T-cell (primary cell): ENCODE results near the gene TES. TPM values are rescaled to one million over a fixed set of nuclear protein-coding genes. Genes with fewer than 3 reads are reported as not detected.

ENCODE experiments used
- ATAC-seq, 4 experiments: fragments of 200-7000 bp in 3 of 4; fragments of 150-1000 bp in 1 of 4; cut with Tn5 transposase; replicated peaks in 1 of 4; 1 replicate in 3 of 4; 2 replicates in 1 of 4; pipeline ENCODE4 v1.10.0; 2021; ENCODE audit warnings: moderate library complexity in 3 of 4, mild to moderate bottlenecking in 2 of 4, moderate number of reproducible peaks in 1 of 4
- CTCF ChIA-PET, 2 donors: fragments of 300-600 bp; sonication (Branson Sonifier 250); formaldehyde crosslinking; loops; one replicate each; lab custom pipeline; 2022; ENCODE audit warnings: antibody characterized with exemption in 2 of 2; lab: Charles Lee
- POLR2A ChIA-PET, 2 donors: fragments of 300-600 bp; sonication (Branson Sonifier 250); formaldehyde crosslinking; loops; one replicate each; lab custom pipeline; 2022; ENCODE audit warnings: antibody characterized with exemption in 2 of 2; lab: Charles Lee
- DNase-seq, 35 experiments: peaks; one replicate each; pipeline versions ENCODE4 v3.0.0 to v3.0.0-alpha.2; 2013 to 2023
- H3K27ac ChIP-seq: one replicate; pipeline ENCODE4 v1.5.1; 2013; ENCODE audit warnings: low read length
- H3K27me3 ChIP-seq, 2 experiments: replicated peaks in 1 of 2; 1 replicate in 1 of 2; 2 replicates in 1 of 2; pipeline versions ENCODE4 v1.6.1 to v1.7.0; 2013; ENCODE audit warnings: low read length in 1 of 2, mixed read lengths in 1 of 2; ENCODE audit not compliant: control insufficient read depth in 2 of 2, insufficient read depth in 2 of 2; ENCODE audit errors: extremely low read depth in 1 of 2
- H3K36me3 ChIP-seq, 2 donors: 1 replicate in 1 of 2; 2 replicates in 1 of 2; pipeline versions ENCODE4 v1.6.1 to v1.7.0; 2013; ENCODE audit warnings: low read length in 1 of 2; ENCODE audit not compliant: control insufficient read depth in 2 of 2, insufficient read depth in 1 of 2; ENCODE audit errors: extremely low read depth in 1 of 2
- H3K4me1 ChIP-seq, 2 experiments: 1 replicate in 1 of 2; 2 replicates in 1 of 2; pipeline versions ENCODE4 v1.6.1 to v1.7.0; 2013; ENCODE audit warnings: low read length in 2 of 2, mixed read lengths in 1 of 2; ENCODE audit not compliant: insufficient read depth in 2 of 2, control insufficient read depth in 1 of 2; ENCODE audit errors: extremely low read depth in 1 of 2
- H3K4me3 ChIP-seq, 2 donors: 1 replicate in 1 of 2; 2 replicates in 1 of 2; pipeline versions ENCODE4 v1.5.1 to v1.7.0; 2013; ENCODE audit warnings: mild to moderate bottlenecking in 2 of 2, low read length in 1 of 2, moderate library complexity in 1 of 2; ENCODE audit not compliant: control insufficient read depth in 1 of 2; ENCODE audit errors: extremely low read depth in 1 of 2
- H3K9me3 ChIP-seq: 2 replicates; pipeline ENCODE4 v1.7.0; 2013
- H3K27ac Mint-ChIP-seq, 2 donors: one replicate each; pipeline ENCODE4 v1.8.0; 2020 to 2021; ENCODE audit warnings: mild to moderate bottlenecking in 2 of 2, mixed read lengths in 2 of 2
- H3K27me3 Mint-ChIP-seq, 2 donors: one replicate each; pipeline ENCODE4 v1.8.0; 2021 to 2022; ENCODE audit warnings: mixed read lengths in 2 of 2
- H3K36me3 Mint-ChIP-seq: one replicate; pipeline ENCODE4 v1.8.0; 2021; ENCODE audit warnings: mixed read lengths
- H3K4me1 Mint-ChIP-seq, 3 donors: one replicate each; pipeline ENCODE4 v1.8.0; 2020 to 2022; ENCODE audit warnings: mixed read lengths in 3 of 3, mild to moderate bottlenecking in 1 of 3
- H3K4me3 Mint-ChIP-seq, 3 donors: one replicate each; pipeline ENCODE4 v1.8.0; 2020 to 2022; ENCODE audit warnings: mild to moderate bottlenecking in 3 of 3, mixed read lengths in 3 of 3, moderate library complexity in 3 of 3
- H3K9me3 Mint-ChIP-seq, 3 donors: one replicate each; pipeline ENCODE4 v1.8.0; 2020 to 2022; ENCODE audit warnings: mixed read lengths in 3 of 3
- WGBS: methylation state at CpG from one replicate; pipeline ENCODE4 v1.1.5; 2013; ENCODE audit warnings: missing lambda C conversion rate; ENCODE audit not compliant: insufficient coverage; 5-methylcytosine and 5-hydroxymethylcytosine counted together
- total RNA-seq, 35 experiments: library from RNA in 6 of 35; stranded (reverse) in 6 of 35; fragments of 120-200 nt in 1 of 35; gene quantifications; one replicate each; pipeline versions ENCODE4 v1.2.1 to v1.2.4 and lab custom pipeline; 2013 to 2026

The TES gene
- total RNA-seq, 5 donors from 2014 or later (not counting 1 experiment from before 2014, with no cell fraction given), result 101 to 132 (median 117) TPM

DNA sequence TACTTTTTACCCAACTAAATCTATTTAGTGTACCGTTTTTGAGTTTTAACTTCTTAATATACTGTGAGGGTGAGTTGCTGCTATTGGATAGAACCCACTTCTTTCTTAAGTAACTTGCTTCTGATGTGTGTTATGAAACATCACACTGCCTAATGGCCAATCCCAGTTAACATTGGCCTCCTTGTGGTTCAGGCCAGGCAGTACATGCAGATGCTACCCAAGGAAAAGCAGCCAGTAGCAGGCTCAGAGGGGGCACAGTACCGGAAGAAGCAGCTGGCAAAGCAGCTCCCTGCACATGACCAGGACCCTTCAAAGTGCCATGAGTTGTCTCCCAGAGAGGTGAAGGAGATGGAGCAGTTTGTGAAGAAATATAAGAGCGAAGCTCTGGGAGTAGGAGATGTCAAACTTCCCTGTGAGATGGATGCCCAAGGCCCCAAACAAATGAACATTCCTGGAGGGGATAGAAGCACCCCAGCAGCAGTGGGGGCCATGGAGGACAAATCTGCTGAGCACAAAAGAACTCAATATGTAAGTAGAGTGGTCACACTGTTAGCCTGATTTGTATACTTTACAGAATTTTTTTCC, 39.7 kb downstream of the TES start:
- no peak overlapping the region for H3K4me3 Mint-ChIP-seq
- CTCF ChIA-PET, result interaction anchor here (0.5 to 1.9 kb wide), 6 partner anchors 10 to 69 kb away, joined by 3 to 5 read pairs (median 3); no protein-coding TSS in a partner anchor
- H3K36me3 Mint-ChIP-seq, result peaks cover 66% of the 10 kb centered on the region

DNA sequence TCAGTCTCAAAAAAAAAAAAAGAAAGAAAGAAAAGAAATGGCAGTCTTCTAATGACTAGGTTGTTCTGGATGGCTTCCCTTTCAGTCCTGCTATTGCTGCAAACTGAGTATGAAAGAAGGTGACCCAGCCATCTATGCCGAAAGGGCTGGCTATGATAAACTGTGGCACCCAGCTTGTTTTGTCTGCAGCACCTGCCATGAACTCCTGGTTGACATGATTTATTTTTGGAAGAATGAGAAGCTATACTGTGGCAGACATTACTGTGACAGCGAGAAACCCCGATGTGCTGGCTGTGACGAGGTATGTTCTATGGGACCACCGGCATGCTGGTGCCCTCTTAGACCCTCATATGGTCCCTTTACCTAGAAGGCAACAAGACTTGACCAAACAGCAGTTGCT, 41.3 kb downstream of the TES start:
- peaks cover 5 to 68% of the 10 kb centered on the region in 2 donors for H3K36me3 ChIP-seq
- no peak overlapping the region for H3K4me3 ChIP-seq
- POLR2A ChIA-PET, result interaction anchor here in 1 of 2 donors (0.6 kb wide), 1 partner anchor 75 kb away, joined by 4 read pairs; no protein-coding TSS in a partner anchor
- H3K9me3 ChIP-seq, result no peaks in the 10 kb centered on the region
- ATAC-seq (no peak), DNase-seq (no peak)
- Mint-ChIP-seq H3K27ac (no peak overlapping the region), H3K27me3 (no peaks in the 10 kb centered on the region), H3K4me1 (peaks cover 25 to 32% (median 29%) of the 10 kb centered on the region in 3 donors), H3K36me3 (peaks cover 56% of the 10 kb centered on the region), H3K4me3 (no peak overlapping the region), H3K9me3 (no peaks in the 10 kb centered on the region)
- CTCF ChIA-PET, result interaction anchor here (0.6 to 1.9 kb wide), 6 partner anchors 12 to 275 kb away, joined by 3 to 6 read pairs (median 3); no protein-coding TSS in a partner anchor
- no peaks in the 10 kb centered on the region for H3K4me1 ChIP-seq
- no peaks in the 10 kb centered on the region for H3K27me3 ChIP-seq
- no peak overlapping the region for H3K27ac ChIP-seq
- 100% methylated on average over 4 of the region's 5 CpGs for WGBS

More for the DNA sequence above, 39.7 kb downstream of the TES start:
- Mint-ChIP-seq H3K27me3 (no peaks in the 10 kb centered on the region), H3K4me1 (peaks cover 41 to 44% (median 44%) of the 10 kb centered on the region in 3 donors), H3K9me3 (peaks cover 0 to 3% (median 0%) of the 10 kb centered on the region in 3 donors), H3K27ac (peak overlapping the region; percentile 58 to 72)
- 100% methylated on average over 2 of the region's 3 CpGs for WGBS
- POLR2A ChIA-PET, result no interaction called here
- DNase-seq (peak in 2 of 35 experiments; percentile 1 to 2), ATAC-seq (peak in 2 of 4 experiments; percentile 34 to 53)
- H3K27ac ChIP-seq, result no peak overlapping the region
- no peaks in the 10 kb centered on the region for H3K27me3 ChIP-seq
- H3K4me1 ChIP-seq, result no peaks in the 10 kb centered on the region
- H3K9me3 ChIP-seq, result no peaks in the 10 kb centered on the region
- no peak overlapping the region for H3K4me3 ChIP-seq
- H3K36me3 ChIP-seq, result peaks cover 5 to 66% of the 10 kb centered on the region in 2 donors

DNA sequence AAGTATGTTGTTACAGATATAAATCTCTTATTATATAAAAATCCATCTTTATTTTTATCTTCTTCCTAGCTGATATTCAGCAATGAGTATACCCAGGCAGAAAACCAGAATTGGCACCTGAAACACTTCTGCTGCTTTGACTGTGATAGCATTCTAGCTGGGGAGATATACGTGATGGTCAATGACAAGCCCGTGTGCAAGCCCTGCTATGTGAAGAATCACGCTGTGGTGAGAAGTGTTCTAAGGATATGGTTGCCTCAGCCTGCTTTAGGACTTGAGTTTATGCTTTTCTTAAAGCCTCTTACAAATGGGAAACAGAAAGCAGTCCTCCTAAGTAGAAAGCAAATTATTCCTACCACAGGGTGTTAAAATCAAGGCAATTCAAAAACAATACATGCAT, 41.9 kb downstream of the TES start:
- ChIA-PET CTCF (interaction anchor here (0.6 to 1.9 kb wide), 4 partner anchors 13 to 72 kb away, joined by 3 to 6 read pairs (median 4); no protein-coding TSS in a partner anchor), POLR2A (no interaction called here)
- H3K36me3 ChIP-seq, result peaks cover 5 to 73% of the 10 kb centered on the region in 2 donors
- no peaks in the 10 kb centered on the region for H3K27me3 ChIP-seq
- Mint-ChIP-seq H3K27ac (peak overlapping the region in 1 of 2 donors; percentile 16), H3K27me3 (no peaks in the 10 kb centered on the region), H3K4me1 (peaks cover 20 to 29% (median 25%) of the 10 kb centered on the region in 3 donors), H3K36me3 (peaks cover 58% of the 10 kb centered on the region), H3K4me3 (no peak overlapping the region), H3K9me3 (no peaks in the 10 kb centered on the region)
- no peak overlapping the region for H3K27ac ChIP-seq
- ATAC-seq (no peak), DNase-seq (no peak)
- no peaks in the 10 kb centered on the region for H3K9me3 ChIP-seq
- no CpG with 5 or more reads among the region's 3 CpGs for WGBS
- no peaks in the 10 kb centered on the region for H3K4me1 ChIP-seq
- H3K4me3 ChIP-seq, result no peak overlapping the region

DNA sequence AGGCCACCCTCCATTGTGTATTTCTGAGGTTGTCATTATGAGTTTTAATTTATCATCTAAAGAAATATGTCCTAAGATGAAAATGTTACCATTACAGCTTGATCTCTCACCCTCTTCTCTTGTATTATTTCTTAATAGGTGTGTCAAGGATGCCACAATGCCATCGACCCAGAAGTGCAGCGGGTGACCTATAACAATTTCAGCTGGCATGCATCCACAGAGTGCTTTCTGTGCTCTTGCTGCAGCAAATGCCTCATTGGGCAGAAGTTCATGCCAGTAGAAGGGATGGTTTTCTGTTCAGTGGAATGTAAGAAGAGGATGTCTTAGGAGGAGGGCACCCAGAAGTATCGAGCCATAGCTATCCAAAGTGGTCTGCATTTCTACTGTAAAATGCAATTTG, 46.8 kb downstream of the TES start:
- no peak overlapping the region for H3K4me3 Mint-ChIP-seq
- ChIA-PET CTCF (interaction anchor here (0.5 to 3.7 kb wide), 9 partner anchors 9 to 669 kb away, joined by 3 to 34 read pairs (median 4); no protein-coding TSS in a partner anchor), POLR2A (no interaction called here)
- H3K4me1 Mint-ChIP-seq, result peaks cover 15 to 24% (median 20%) of the 10 kb centered on the region in 3 donors
- H3K9me3 ChIP-seq, result no peaks in the 10 kb centered on the region
- H3K36me3 ChIP-seq, result peaks cover 0 to 51% of the 10 kb centered on the region in 2 donors
- no peak for DNase-seq
- H3K36me3 Mint-ChIP-seq, result peaks cover 37% of the 10 kb centered on the region
- H3K4me1 ChIP-seq, result no peaks in the 10 kb centered on the region
- no peaks in the 10 kb centered on the region for H3K27me3 Mint-ChIP-seq
- no peak overlapping the region for H3K27ac ChIP-seq
- no peak overlapping the region for H3K27ac Mint-ChIP-seq
- WGBS, result no CpG with 5 or more reads among the region's 3 CpGs
- no peaks in the 10 kb centered on the region for H3K9me3 Mint-ChIP-seq
- no peak for ATAC-seq
- H3K4me3 ChIP-seq, result no peak overlapping the region
- H3K27me3 ChIP-seq, result no peaks in the 10 kb centered on the region

DNA sequence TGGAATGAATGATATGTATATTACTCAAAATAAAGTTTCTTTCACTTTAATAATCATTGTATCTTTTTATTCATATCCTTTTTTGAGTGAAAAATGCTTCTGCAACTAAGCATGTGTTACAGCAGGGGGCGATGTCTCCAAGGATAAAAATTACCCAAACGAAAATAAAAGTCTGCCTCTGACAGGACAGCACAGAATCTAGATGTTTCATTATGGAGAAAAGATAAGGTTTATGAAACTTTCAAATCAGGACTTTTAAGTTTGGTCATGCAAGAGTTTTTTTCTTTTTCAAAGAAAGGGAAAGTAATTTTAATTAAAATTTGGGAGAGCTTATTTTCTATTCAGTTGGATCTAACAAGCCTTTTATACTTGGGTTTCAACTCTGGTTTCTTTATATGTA, 48.4 kb downstream of the TES start:
- Mint-ChIP-seq H3K9me3 (no peaks in the 10 kb centered on the region), H3K27me3 (no peaks in the 10 kb centered on the region), H3K36me3 (peaks cover 23% of the 10 kb centered on the region), H3K4me1 (peaks cover 7 to 19% (median 15%) of the 10 kb centered on the region in 3 donors), H3K27ac (peak overlapping the region; percentile 43 to 55), H3K4me3 (no peak overlapping the region)
- Histone ChIP-seq H3K4me1 (no peaks in the 10 kb centered on the region), H3K4me3 (no peak overlapping the region), H3K9me3 (no peaks in the 10 kb centered on the region), H3K27ac (no peak overlapping the region), H3K36me3 (peaks cover 0 to 36% of the 10 kb centered on the region in 2 donors), H3K27me3 (no peaks in the 10 kb centered on the region)
- ATAC-seq (peak in 2 of 4 experiments; percentile 45 to 58), DNase-seq (peak in 20 of 35 experiments; percentile 3 to 68 (median 23))
- ChIA-PET POLR2A (no interaction called here), CTCF (interaction anchor here (0.6 to 3.7 kb wide), 20 partner anchors 8 to 551 kb away, joined by 3 to 34 read pairs (median 4); no protein-coding TSS in a partner anchor)
- no CpG with 5 or more reads among the region's 2 CpGs for WGBS

DNA sequence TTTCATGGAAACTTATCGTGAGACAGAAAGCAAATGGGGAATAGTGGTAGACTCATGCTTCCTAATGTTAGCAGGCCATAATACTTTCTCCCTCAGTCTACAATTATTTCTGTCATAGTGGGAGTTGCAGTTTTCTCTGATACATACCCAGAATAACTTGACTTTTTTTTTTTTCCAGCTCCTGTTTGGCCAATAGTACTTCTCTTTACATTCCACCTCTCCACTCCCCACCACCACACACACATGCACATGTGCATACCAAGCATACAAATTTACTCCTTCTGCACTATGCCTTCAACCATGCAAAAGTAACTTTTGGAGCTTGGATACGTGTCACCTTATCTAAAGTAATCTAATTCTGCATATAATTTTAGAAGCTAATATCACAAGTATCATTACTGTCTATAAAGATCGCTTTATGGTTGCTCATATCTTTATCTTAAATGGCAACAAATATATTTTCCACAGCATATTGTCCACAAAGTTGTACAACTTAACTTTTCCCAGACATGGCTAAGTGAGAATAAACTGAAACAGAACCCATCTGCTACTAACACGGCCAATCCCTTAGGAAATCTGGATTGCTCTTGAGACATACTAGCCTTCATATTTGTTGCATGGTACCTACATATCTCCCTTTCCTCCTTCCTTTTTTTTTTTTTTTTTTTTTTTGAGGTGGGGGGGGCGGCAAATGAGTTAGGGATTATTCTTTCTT, 49.0 kb downstream of the TES start:
- Mint-ChIP-seq H3K27ac (peak overlapping the region; percentile 80 to 81), H3K4me1 (peaks cover 6 to 18% (median 13%) of the 10 kb centered on the region in 3 donors), H3K4me3 (no peak overlapping the region), H3K36me3 (peaks cover 21% of the 10 kb centered on the region), H3K27me3 (no peaks in the 10 kb centered on the region), H3K9me3 (no peaks in the 10 kb centered on the region)
- ATAC-seq (no peak), DNase-seq (no peak)
- no CpG with 5 or more reads among the region's 5 CpGs for WGBS
- no peaks in the 10 kb centered on the region for H3K4me1 ChIP-seq
- ChIA-PET POLR2A (interaction anchor here in 1 of 2 donors (0.8 kb wide), 1 partner anchor 544 kb away, joined by 13 read pairs; no protein-coding TSS in a partner anchor), CTCF (interaction anchor here (0.6 to 3.7 kb wide), 24 partner anchors 8 to 1074 kb away, joined by 3 to 34 read pairs (median 4); no protein-coding TSS in a partner anchor)
- H3K27ac ChIP-seq, result no peak overlapping the region
- H3K27me3 ChIP-seq, result no peaks in the 10 kb centered on the region
- H3K4me3 ChIP-seq, result no peak overlapping the region
- H3K36me3 ChIP-seq, result peaks cover 0 to 32% of the 10 kb centered on the region in 2 donors
- H3K9me3 ChIP-seq, result no peaks in the 10 kb centered on the region
